Cerebellar cortex (tissue), 1 donor: ENCODE data around the gene SLC8A1.

Experiments
- DNase-seq: peaks from one replicate; pipeline ENCODE4 v3.0.0-alpha.2; 2015; ENCODE audit warnings: low spot score

SLC8A1 gene

DNA sequence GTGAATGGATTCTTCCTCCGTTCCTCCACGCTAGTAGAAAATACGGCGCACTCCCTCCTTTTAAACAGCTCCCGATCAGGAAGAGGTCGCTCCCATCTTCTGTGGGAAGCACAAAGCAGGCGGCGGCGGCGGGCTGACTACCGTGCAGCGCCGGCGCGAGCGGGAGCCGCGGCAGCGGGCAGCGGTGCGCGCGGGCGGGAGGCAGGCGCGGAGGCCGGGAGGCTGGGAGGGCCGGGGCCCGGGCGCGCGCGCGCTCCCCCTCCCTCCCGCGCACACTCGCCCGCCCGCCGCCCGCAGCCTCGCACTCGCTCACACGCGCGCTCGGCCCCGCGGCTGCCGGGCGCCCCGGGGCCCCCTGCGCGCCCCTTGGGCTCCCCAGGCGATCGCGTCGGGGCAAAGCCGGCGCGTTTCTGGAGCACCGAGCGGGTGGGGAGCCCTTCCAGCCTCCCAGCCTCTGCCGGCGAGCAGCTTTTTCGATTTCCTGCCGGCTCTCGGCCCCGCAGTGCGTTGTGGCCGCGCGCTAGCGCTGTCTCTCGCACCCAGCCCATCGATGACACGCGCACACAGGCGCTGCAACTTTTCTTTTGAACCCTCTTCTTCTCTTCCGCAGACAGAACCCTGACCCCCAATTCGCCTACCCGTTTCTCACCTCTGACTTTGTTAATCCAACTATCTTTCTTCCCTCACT, at the start of gene SLC8A1:
TSS of gene SLC8A1 (minus strand) at position 173 of the 688 bp plus-strand sequence.
- peak; percentile 42 for DNase-seq

DNA sequence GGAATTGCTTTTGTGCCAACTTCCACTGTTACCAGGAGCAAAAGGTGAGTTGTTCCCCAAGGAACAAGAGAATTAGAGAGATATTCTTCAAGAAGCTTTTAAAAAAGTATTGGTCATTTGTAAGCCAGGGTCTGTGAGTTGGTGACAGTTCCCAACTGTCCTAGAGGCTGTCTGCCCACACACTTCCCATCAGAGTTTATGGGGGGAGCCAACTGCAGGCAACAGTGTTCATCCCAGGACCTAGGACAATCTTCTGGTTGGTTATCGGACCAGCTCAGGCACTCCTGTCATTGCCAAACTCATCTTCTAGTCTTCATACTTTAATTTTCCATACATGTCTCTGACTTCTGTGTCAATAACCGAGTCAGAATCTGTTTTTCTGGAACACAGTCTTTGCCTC, 47.5 kb upstream of the SLC8A1 start:
- no peak for DNase-seq

DNA sequence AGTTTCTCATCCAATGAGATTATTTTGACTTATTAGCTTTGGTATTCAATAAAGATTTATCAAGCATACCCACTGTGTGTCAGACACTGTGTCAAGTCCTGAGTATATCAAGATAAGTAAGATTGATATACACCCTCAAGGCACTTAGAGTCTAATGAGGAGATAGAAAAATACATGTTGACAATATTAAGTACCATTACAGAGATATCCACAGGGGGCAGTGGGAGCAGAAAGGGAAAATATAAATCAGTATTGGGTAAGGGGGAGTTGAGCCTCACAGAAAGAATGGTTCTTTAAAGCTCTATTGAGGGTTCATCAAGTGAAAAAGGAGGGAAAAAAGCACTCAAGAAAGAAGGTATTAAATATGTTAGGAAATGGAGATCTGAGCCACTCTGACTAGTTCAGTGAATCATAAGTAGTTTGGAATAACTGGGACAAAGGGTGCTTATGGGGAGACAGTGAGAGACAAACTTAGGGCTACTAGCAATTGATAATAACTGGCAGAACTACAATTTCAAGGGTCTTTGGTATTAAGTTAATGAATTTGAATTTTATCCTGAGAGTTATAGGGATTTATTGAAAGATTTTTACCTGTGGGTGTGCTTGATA, 45.5 kb upstream of the SLC8A1 start:
- no peak for DNase-seq

DNA sequence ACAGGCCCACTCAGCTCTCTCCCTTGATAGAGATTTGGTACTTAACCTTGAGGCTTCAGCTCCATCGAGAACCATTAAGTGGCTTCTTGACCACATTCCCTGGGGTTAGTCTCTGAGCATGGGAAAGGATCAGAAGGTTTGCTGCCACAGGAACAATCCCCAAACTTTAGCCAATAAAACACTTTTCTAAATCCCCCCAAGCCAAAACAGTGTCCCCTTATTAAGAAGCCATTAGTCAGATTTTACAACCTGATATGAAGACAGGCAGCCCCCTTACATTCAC, 37.7 kb upstream of the SLC8A1 start:
- DNase-seq = no peak

DNA sequence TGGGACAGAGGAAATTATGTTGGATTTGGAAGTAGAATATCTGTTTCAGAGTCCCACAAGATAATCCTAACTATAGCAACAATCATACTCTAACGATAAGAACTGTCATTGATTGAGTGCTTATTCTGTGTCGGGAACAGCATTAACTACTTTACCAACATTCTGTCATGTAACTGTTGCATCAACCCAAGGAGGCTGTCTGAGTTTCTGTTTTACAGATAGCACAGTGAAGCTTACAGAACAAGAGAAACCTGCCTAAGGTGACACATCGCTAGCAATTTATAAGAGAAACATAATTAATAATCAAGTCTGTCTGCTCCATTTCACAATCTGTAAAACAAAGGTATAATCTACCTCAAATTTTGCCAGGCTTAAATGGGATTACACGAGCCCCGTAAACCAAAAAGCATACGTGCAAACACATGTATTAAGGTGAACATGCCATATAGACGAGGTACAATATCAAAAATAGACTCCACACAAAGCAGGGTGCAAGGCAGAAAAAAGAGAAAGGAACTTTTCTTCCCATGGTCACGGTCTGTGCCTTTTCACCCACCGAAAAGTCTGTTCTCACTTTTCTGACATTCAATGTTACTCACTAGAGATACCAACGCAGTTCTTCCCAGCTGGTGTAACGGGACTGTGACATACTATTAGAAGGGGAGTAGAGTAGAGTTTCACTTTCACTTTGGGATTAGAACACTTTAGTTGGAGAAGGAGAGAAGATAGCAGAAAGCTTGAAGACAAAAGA, 37.2 kb upstream of the SLC8A1 start:
- no peak for DNase-seq

DNA sequence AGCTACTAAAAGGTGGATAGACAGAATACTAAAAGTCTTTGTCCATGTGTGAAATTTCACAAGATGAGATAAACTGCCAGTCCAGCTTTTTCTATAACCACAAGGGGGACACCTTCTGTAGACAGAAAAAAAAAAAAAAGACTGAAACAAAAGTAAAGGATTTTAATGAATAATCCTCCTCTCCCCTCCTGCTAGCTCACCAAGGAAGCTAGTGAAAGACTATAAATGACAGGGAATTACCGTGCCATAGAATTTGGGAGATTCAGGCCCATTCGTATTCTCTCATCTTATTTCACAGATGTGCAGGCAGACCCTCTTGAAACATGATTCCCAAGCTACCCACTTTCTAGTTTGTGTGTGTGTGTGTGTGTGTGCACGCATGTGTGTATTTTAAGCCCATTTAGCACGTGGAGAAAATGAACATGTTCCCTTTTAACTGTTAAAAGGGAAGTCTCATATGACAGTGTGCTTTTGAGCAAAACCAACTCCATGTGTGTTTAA, 36.3 kb upstream of the SLC8A1 start:
- DNase-seq = peak; percentile 44

DNA sequence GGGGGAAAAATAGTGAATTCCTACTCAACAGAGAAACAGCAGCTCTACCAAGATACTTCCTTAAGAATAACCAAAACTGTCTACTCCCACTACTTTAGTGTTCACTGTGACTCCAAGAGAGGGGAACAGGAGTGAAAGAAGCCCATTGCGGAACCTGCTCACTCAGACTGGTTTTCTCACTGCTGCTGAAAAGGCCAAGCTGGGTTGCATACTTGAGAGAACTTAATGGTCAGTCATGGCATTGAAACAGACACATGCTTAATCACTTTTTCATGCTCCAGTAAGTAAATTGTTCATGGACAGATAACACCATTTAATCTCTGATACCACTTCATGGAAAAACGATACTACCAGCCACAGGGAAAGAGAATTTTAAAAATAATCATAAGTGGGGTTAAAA, 35.7 kb upstream of the SLC8A1 start:
- DNase-seq = no peak

DNA sequence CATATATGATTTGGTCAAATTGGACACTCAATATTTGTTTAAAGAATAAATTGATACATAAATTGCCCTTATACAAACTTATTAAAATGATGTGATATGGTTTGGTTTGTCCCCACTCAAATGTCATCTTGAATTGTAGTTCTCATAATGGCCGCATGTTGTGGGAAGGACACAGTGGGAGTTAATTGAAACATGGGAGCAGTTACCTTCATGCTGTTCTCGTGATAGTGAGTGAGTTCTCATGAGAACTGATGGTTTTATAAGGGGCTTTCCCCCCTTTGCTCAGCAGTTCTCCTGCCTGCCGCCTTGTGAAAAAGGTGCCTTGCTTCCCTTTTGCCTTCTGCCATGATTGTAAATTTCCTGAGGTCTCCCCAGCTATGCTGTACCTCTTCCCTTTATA, 34.0 kb upstream of the SLC8A1 start:
- no peak for DNase-seq

DNA sequence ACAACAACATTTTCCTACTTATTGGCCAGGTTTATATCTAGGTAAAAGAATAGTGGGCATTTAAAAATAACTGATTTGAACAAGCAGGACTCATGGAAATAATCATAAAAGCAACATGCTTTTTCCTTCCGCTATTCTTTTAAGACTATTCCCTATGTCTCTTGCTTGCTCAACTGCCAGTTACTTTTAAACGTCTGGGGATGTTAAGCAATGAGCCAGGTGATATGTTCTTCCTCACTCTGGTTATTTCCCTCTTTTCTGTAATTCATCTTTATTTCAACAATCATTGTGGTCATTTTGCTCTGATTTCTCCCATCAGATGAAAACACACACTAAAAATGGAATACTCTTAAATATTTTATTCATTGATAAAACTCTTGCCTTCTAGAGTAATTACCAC, 33.4 kb upstream of the SLC8A1 start:
- DNase-seq = no peak

DNA sequence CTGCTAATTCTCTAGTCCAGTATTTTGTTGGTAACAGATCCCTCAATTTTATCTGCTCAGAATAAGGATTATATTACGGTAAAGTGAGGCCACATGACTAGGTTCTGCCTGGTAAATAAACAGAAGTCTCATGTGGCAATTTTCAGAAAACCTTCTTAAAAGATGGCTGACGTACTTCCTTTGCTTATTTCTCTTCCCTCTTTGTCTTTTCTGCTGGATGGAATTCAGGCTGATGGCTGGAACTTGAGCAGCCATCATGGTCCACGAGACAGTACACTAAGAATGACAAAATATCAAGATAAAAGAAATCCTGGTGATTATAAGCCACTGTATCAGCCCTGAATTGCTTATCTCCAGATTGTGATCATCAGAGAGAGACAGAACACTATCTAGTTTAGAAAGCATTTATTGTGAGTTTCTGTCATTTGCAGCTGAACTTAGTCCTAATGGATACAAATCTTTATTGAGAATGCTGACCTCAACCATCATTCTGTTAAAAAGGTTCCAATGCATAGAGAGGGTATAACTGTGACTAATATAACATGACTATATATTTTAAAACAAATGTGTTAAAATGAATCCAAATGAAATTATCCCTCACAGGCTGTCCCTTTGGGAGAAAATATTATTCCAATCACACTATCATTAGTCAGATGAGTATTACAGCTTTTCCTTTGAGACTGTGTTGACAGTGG, 31.8 kb upstream of the SLC8A1 start:
- no peak for DNase-seq

DNA sequence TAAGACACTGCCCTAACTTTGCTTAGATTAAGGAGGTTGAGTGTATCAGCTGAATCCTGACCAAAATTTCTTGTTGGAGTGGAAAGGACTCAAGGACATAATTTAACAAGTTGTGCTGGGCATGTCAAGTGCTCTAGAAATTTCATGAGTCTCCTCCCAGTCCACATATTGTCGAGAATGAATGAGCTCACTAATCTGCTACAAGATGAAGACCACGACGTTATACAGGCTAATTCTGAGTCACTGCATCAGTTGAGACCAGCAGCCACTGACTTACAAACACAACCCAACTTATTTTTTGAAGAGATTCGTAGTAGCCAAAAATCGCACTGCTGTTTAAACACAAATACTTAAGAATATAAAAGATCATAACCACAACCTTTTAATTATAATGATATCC, 28.7 kb upstream of the SLC8A1 start:
- no peak for DNase-seq

DNA sequence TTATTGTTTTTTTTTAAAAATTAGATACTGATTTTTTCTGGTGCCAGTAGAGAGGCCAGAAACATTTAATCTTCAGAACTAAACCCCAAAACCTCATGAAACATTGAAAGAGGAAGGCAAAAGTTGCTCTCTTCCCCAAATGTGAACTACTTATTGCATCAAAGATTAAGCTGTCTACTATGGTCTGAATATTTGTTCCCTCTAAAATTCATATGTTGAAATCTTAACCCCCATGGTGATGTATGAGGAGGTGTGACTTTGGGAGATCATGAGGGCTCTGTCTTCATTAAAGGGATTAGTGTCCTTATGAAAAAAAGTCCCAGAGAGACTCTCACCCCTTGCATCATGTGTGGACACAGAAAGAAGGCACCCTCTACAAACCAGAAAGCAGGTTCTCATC, 28.2 kb upstream of the SLC8A1 start:
- DNase-seq = no peak

DNA sequence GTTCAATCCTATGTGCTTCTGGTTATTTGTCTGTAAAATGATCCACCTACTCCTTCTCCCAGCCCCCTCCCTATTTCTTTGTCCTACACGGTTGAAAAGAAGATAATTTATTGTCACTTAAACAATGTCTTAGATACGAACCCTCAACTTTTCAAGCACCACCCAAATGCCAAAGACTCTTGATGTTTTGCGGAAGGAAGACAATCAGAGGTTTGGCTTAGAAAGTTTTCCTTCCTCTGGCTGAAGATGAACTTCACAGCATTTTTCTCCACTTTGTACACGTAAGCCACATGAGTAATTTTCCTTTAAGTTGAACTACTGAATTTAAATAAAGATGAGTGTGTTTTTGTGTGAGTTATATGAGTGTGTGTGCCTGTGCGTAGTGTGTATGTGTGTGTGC, 25.5 kb upstream of the SLC8A1 start:
- no peak for DNase-seq

DNA sequence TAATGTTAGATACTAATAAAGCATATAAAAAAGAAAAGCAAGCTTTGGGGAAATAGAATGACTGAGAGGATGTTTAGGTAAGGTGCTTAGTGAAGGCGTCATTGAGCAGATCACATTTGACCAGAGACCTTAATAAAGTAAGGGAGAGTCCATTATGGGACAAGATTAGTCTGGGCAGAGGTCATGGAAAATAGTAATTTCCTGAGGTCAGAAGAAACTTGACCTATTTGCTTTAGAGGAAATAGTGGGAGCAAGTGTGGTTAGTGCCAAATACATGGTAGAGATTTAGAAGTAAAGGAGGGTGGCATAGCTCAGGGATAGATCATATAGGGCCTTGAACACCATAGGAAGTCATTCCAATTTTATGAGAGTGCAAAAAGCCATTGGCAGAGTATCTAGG, 24.5 kb upstream of the SLC8A1 start:
- DNase-seq = no peak

DNA sequence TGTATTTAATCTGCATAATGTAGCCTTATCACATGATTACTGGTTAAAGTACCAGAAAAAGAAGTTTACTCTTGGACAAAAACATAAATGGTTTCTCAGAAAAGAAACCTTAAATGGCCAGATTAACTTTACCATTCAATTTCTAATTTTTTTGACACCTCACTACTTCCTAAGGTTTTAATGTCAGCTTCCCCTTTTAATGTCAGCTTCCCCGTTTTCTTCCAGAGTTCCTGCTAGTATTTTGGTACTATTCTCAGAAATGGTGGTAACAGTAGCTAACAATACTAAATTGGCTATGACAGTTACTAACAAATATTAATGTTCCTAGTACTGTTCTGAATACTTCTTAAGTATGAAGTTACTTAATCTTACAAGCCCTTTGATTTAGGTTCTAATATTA, 22.4 kb upstream of the SLC8A1 start:
- no peak for DNase-seq

DNA sequence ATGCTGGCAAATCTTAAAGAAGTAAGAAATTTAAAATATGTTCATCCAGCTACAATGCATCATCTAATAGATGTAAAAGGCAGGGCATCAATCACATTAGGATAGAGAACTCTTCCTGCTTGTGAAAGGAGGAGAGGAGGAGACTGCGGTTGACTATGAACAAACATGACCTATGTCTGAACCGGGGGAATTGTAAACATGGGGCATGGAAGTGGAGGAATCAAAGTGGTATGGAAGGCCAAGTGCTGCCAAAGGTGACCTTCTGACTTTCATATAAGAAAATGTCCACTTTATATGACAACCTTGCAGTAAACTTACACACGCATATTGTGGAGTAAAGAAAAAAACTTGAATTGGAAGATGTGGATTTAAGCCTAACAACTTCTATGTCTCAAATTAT, 20.0 kb upstream of the SLC8A1 start:
- no peak for DNase-seq

DNA sequence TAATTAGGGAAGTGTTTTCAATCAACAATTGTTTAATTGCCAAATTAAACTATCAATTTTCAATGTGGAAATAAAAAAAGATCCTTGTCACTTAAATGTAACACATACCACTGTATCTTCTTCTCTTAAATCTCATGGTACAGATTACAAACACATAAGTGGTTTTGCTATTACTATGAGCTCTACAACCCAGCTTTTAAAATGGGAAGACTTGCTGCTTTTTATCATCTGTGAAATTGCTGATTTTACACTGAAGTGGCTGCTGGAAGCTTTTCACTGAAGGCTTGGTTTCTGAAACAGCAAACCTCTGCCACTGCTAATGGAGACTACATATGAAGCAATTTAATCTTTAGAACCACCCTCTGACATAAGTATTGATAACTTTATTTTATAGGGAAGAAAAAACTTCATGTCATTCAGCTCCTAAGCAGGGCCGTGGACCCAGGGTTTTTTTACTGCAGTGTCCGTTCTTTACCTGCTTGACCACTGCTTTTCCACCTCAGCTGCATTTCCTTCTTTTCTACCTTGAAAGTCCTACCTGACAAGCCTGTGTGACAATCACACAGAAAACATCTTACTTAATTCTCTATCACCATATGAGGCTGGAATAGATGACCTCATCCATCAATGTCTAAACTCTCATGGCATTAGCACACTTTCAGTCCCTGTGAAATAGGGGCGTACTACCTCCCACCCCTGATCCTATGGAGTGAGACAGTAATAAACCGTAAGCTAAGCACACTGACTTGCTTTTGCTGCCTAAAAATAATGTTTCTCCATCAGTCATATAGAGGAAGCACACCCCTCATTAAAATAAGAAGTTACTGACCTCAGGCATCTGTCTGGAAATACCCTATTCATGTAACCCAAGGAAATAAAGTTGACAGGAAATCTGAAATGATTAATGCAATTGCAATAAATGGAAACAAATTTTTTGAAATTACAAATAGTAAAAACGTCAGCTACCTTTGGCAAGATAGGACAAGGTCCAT, 19.2 kb upstream of the SLC8A1 start:
- no peak for DNase-seq

DNA sequence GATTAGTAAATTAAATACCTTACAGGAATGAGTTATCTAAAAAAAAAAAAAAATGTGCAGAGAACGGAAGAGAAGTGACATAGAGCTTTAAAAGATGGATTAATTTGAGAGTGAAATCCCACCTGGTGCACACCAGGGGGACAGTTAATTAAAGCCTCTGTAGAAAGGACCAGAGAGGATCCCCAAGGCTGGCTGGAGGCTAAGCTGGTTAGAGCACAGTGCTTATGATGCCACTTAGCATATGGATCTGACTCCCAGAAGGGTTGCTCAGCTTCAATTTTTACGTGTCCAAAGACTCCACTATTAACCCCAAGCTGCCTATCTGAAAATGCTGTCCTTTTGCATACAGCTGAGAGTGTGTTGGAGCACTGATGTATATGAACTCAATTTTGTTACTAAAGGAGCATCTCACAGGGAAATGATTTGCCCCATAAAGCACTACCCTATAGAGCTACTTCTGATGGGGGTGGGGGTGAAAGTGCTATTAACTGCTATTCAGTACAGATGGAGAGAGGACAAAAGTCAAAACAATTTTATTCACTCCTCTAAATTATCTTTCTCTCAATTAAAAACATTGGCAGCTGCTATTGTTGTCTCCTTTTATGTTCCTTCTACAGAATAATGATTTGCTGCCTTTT, 15.2 kb upstream of the SLC8A1 start:
- no peak for DNase-seq

DNA sequence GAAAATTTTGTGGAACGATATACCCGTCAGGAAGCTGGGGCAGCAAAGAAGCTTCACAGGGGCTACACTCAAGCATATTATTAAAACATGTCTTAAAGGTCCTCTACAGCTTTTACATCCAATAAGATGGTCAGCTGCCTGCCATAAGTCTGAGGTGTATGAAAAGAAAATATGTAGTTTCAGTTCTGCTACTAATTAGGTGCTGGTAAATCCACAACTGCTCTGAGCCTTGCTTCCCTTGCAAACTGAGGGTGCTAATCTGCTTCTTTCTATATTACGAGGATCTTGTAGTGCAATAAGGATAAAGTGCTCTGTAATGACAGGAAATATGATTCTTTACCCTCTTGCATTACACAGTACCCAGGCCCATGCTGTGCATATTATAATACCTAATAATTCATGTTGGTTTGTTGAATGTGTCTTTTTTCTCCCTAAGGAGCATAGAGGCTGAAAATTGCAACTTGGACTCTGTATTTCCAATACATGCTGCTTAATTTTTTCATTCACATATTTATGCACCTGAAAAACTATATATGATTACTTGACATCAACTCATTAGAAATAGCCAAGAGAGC, 14.5 kb upstream of the SLC8A1 start:
- DNase-seq = no peak

DNA sequence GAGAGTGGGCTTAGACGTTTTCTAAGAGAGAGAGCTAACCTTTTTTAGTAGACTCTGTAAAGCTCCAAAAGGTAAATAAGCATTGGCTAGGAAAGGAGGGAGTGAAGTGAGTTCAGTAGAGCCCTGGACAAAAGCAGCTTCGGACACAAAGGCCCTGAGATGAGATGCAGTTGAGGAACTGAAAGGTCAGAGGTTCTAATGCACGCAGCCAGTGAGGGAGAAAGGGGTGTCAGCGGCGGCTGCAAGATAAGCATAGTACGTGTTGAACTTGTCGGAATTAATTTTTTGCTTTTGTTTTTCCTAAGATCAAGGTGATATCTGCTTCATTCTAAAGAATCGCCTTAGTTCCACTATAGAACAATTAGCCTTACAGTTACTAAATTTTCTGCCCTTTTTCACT, 11.2 kb upstream of the SLC8A1 start:
- no peak for DNase-seq

DNA sequence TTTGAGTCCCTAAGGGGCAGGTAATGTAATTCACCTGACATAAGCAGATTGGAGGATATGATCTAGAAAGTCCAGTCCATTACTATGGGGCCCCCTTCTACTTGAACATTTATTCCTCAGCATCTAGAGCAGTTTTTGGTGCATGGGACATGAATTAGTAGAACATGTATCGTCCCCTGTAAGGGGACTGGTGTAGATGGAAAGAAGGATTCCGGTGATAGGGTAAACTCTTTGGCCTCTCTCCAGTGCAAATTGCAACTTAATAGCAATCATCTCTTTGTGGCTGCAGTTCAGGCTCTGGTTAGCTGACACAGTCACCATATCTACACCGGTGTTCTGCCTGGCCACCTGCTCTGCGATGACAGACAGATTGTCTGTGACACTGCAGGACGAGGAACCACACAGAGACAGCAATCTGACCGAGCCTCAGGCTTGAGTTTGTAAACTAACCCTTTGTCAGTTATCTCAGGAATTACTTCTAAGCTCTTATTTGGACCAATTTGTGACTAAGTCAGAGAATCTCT, 6.4 kb upstream of the SLC8A1 start:
- DNase-seq = peak; percentile 48
